Skin of body (tissue), 3 donors: ENCODE results near the gene CASK. TPM values are rescaled to one million over a fixed set of nuclear protein-coding genes. Genes with fewer than 3 reads are reported as not detected.

Experiments used
- DNase-seq: peaks from one replicate; lab custom pipeline; 2025; lab: John Stamatoyannopoulos, UW
- small RNA-seq: library from RNA; depleted of rRNA; stranded (forward); fragments of <200 nt; gene quantifications from one replicate; pipeline ENCODE3, GENCODE V24; 2014; ENCODE audit warnings: low replicate concordance
- total RNA-seq: library from RNA; depleted of rRNA; stranded (reverse); fragments of >200 nt; gene quantifications from one replicate; pipeline ENCODE4 v1.2.3, GENCODE V29; 2014

The CASK gene
- total RNA-seq, 1 donor from 2014 or later: 73.9 TPM

DNA sequence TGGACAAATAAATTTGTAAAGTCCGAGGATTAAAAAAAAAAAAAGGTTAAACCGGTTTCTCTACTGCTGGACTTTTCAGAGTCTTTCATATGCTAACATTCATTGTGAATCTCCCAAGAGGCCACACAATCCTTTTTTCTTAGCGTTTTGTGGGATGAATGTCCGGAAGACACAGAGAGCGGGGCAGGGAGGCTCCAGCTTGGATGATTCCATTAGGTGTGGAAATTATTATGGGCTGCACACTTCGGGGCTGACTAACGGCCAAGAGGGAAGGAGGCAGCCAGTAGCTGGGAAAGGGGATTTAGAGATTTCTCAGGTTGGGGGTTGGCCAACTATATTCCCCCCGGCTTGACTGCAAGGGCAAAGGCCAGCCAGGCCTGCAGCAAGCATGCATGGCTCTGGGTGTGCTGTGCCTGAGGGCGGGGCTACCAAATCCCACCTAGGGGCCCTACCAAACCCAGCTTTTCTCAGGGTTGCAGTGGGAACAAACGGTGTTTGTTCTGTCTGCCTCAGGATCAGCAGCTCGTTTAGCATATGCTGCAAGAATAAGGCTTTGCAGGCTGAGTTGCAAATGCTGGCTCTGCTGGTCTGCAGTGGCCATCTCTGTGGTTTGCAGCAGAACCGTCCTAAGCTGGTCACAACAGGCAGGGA lies 447.6 kb downstream of the CASK start:
- no peak for DNase-seq

GRCh38 chrX:41475191-41475590 lies 448.2 kb downstream of the CASK start:
- no peak for DNase-seq

- no peak for DNase-seq
These were observed 448.6 kb downstream of the CASK start for GRCh38 chrX:41474726-41475100.

GRCh38 chrX:41473936-41474725 lies 449.2 kb downstream of the CASK start:
- no peak for DNase-seq

DNA sequence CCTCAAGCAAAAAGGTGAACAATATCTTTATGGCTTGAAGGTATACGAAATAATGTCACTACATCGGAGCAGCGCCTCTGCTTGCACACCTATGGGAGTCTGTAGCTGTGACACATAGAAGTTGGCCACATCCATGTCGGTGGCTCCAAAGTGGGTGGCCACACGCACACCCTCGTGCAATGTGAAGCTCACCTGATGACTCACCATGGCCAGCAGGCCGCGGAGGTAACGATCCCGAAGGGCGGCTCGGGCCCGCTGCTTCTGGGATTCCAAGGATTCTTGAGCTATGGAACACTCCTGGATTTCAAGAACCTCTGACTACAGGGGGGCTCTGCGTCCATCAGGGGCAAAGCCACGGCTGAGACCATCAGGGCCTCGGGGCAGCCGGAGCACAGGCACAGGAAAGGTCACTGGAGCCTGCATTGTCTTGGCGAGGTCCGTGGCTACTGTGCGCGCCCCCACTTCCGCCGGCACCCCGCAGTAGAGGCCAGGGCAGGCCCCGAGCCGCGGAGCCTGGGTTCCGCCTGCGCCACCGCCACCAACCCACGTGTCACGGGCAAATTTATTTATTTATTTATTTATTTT lies 451.0 kb downstream of the CASK start:
- DNase-seq: no peak

DNA sequence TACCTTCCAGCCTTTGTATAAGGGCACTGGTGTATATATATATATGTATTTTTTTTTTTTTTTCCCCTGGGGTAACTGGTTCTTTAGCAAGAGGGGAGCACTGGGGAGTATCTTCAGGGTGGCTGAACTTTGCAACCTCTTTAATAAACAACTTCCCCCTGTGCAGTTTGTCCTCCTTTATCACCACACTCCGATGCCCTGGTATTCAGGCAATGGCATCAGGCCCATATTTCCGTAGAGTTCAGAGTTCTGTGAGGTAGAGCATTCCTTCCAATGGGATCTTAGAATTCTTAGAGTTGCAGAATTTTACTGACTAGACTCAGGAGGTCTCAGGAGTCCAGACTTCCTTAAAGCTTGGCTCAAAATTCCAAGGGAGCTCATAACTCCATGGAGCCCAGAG lies 451.6 kb downstream of the CASK start:
- no peak for DNase-seq

GRCh38 chrX:41470706-41471105 lies 452.6 kb downstream of the CASK start:
- DNase-seq: no peak

DNA sequence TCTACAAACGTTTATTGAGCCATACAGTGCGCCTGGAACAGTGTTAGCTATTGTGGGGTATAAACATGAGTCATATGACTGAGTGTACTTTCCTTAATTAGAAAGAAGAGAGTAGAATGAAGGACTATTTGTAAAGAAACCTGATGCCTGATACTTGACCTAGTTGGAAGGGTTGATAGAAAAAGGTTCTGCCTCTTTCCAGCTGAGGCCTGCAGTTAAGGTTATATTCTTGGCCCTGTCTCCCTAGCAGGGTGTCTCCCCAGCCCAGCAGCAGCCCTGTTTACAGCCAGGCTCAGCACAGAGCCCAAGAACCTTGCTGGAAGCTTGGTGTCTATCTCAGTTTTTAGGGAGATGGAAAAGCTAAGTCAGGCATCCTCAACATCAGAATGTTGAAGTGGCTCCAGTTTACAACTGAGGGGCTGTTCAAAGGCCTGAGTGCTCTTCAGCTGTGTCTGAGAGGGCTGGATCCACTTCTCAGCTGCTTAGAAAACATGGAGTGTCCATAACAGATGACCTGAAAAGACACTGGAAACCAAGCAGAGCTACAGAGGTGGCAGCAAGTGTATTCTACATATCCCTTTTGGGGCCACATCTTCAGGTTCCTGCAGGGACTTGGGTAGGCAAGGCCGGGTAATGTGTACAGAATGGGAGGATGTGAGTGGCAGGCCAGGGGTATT lies 454.6 kb downstream of the CASK start:
- DNase-seq: no peak

Small RNAs within 50 kb of the gene (small RNA-seq; reads per million reads assigned to genes)
- gene AL353691.2: not detected
- gene RN7SL144P: not detected
- not detected for gene RNU6-1321P
- not detected for gene RNU6-202P

Other genes starting within 250 kb of the CASK start
- 10.9 TPM for gene GPR34, start 234.6 kb downstream of the CASK start, total RNA-seq
- 0.20 TPM for gene GPR82, start 199.4 kb downstream of the CASK start, total RNA-seq